ENCODE data around the gene LRRC49.

GRCh38 chr15:70902107-70902506, 9.5 kb downstream of the LRRC49 start:
- no peak for TF ChIP-seq EZH2 (IDR thresholded peaks at IDR 0.05; ENCODE audit: insufficient read depth, low read length)
- TF ChIP-seq, protein P1, sequence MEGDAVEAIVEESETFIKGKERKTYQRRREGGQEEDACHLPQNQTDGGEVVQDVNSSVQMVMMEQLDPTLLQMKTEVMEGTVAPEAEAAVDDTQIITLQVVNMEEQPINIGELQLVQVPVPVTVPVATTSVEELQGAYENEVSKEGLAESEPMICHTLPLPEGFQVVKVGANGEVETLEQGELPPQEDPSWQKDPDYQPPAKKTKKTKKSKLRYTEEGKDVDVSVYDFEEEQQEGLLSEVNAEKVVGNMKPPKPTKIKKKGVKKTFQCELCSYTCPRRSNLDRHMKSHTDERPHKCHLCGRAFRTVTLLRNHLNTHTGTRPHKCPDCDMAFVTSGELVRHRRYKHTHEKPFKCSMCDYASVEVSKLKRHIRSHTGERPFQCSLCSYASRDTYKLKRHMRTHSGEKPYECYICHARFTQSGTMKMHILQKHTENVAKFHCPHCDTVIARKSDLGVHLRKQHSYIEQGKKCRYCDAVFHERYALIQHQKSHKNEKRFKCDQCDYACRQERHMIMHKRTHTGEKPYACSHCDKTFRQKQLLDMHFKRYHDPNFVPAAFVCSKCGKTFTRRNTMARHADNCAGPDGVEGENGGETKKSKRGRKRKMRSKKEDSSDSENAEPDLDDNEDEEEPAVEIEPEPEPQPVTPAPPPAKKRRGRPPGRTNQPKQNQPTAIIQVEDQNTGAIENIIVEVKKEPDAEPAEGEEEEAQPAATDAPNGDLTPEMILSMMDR (IDR thresholded peaks at IDR 0.05; ENCODE audit: insufficient read depth, low read depth, low read length): no peak

Data from astrocyte (in vitro differentiated cells and primary cell).